AG20443 (cell line): Measurements from ENCODE around the gene ANKS3.
"Not testable (repeated sequence)": the region's sequence is repeated elsewhere in the genome, so short reads cannot be mapped to it uniquely, and the experiment has no call there.

Source experiments
- DNase-seq: peaks from one replicate; pipeline ENCODE4 v3.0.0; 2012; ENCODE audit warnings: low spot score, mixed read lengths

Gene ANKS3

GRCh38 chr16:4754865-4755264 lies 20.8 kb upstream of the ANKS3 start:
- no peak for DNase-seq

GRCh38 chr16:4753227-4753626 lies 19.2 kb upstream of the ANKS3 start:
- no peak for DNase-seq

GRCh38 chr16:4752351-4753100 lies 18.5 kb upstream of the ANKS3 start:
- DNase-seq = no peak

- DNase-seq = no peak
Observed at GRCh38 chr16:4750896-4751295, 16.8 kb upstream of the ANKS3 start.

DNA sequence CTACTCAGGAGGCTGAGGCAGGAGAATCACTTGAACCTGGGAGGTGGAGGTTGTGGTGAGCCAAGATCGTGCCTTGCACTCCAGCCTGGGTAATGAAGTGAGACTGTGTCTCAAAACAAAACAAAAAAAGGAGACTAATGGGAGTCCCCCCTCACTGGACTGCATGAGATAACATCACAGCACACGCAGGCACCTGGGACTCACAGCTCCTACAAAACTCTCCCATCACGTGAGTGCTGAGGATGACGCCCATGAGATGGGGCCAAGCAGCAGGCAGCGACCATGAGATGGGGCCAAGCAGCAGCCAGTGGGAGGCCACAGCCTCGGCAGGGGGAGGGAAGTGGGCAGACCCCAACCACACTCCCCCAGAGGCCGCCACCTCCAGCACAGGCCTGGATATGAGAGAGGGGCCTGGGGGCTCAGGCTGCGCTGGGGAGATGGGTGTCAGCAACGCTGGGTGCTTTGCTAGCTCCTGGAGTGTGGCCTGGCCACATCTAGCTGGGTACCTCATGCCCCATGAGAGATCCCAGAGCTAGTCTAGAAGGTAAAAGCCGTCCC lies 15.7 kb upstream of the ANKS3 start:
- DNase-seq = no peak

GRCh38 chr16:4748682-4749411 lies 14.8 kb upstream of the ANKS3 start:
- no peak for DNase-seq

DNA sequence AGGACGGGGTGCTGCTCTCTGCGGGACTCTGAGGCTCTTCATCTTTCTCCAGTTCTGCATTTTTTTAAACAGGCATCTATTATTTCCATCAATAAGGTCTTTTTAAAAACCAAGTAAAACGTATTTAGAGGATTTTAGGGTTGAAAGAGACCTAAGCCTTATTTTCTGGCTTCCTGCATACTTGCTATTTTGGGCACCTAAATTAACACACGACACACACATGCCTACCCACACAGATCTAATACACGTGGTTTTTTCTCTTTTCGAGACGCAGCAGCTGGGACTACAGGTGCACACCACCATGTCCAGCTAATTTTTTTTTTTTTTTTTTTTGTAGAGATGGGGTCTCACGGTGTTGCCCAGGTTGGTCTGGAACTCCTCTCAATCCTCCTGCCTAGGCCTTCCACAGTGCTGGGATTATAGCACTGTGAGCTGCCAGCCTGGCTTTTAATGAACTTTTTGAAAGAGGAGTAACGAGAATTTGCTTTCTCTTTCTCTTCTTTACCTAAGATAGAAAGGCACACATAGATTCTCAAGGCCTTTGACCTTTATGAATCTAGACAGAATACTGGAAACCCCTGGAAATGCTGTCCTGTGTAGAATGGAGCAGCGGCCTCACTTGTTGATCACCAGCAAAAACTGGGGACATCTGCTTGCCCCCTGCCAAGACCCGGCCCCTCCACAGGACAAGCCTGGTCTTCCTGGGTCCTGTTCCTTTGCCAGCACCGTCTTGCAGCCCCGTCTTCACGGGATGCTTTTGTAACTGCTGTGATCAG lies 14.0 kb upstream of the ANKS3 start:
- DNase-seq = no peak

GRCh38 chr16:4746991-4747574 lies 13.0 kb upstream of the ANKS3 start:
- no peak for DNase-seq

- DNase-seq = no peak
Observed at GRCh38 chr16:4746215-4746614, 12.1 kb upstream of the ANKS3 start.

DNA sequence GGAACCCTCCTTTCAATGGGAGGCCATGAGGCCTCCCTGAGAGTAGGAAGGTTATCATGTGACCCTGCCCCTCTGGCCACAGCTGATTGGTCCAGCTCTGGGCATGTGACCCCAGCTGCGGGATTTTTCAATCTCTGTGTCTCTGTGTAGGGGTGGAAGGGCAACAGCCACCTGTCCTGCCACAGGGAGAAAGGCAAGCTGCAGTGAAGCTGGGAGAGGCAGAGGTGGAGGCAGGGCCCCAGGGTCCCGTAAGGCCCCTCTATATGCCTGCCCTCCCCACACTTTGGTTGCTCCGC lies 11.2 kb upstream of the ANKS3 start:
- DNase-seq = no peak

DNA sequence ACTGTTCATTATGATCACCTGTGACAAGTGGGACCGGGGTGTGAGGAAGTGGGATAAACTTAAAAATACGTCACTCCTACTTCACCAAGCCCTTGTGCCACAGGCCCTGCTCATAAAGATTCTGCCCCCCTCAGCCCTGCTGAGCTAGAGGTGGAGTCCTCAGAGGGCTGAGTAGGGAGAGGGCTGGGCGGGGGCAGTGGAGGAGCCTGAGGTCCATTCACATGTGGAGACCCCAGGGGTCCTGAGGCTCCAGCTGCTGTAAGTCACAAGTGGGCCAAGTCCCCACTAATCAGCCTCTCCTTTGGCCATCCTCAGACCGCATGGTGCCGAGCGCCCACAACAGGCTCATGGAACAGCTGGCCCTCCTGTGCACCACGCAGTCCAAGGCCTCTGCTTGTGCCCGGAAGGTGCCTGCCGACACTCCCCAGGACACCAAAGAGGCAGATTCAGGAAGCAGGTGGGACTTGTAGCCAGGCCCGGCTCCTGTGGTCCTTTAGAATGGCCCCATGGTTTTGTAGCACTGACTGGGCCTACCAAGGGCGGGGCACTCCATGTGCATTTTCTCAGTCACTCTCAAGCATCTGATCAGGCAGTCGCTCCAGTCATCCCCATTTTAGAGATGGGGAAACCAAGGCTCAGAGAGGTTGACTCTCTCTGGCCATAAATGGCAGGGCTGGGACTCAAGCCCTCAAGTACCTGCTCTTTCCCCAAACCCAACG lies 10.6 kb upstream of the ANKS3 start:
- no peak for DNase-seq

DNA sequence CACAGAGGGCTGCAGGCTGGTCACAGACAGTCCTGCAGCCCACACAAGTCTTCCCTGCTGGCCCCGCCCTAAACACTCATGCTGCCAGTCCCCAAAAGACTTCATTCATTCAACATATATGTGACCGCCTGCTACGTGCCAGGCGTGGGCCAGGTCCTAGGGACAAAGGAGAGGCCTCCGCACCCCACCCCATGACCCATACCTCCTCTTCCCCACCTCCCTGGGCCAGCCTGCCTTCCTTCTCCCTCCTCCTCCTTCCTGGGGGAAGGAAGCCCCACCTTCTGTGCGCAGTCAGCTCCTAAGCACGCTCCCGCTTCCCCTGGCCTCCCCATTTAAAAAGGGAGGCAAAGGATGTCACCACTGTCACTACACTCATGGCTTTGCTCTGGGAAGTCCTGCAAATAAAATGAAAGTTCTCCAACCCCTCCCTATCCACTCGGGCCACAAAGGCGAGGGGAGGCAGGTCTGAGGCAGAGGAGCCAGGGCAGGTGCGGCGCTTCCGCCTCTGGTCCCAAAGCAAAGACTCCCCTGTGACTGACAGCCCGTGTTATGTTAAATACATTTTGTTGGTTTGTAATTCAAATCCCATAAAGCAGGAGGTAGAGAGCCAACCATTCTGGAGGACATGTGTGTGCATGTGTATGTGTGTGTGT lies 9.3 kb upstream of the ANKS3 start:
- DNase-seq = no peak

GRCh38 chr16:4738370-4738769 lies 4.3 kb upstream of the ANKS3 start:
- DNase-seq = not testable (repeated sequence)

DNA sequence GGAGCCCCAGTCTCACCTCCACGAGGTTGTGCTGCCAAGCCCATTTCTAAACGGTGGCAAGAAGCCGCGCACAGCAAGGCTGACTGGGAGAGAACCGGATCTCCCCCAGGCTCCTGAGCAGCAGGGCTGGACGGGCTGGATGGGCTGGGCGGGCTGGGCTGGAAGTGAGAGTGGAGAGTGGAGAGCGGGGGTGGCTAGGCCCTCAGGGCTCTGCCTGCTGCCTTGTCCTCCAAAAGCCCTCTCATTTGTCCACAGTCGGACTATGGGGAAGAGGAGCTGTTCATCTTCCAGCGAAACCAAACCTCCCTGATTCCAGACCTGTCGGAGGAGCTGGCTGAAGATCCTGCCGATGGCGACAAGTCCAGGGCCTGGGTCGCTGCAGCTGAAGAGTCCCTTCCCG lies 3.5 kb upstream of the ANKS3 start:
- no peak for DNase-seq

DNA sequence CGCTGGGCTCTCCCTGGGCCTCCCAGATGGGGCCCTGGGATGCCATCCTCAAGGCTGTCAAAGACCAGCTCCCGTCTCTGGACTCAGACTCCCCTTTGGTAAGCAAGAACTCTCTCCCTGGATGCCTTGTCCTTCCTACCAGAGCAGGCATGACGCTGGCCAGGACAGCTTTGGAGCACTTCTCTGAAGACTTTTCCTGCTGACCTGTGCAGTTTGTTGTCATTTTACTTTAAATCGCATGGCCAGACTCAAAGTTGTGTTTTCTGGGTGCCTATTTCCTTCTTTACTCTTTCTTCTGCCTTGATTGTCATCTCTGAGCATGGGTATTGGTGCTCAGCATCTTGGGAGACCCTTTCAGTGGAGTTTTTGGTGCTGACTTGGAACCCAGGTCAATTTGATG lies 2.5 kb upstream of the ANKS3 start:
- DNase-seq = no peak

- DNase-seq = peak; percentile 95
Observed at GRCh38 chr16:4734730-4735535, 862 bp upstream of the ANKS3 start.

DNA sequence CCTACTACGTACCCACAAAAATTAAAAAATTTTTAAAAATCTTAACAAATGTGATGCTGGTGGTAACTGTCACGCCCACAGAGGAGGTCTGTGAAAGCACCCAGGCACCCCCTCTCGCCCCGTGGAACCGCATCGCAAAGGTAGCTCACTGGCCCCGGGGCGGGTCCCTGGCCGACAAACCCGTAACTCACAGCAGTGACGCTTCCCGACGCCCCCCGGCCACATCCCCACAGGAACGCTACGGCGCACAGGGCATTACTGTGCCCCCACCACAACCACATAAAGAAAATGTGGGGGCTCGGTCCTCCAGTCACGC lies 366 bp downstream of the ANKS3 start:
- DNase-seq = peak; percentile 21

- DNase-seq = no peak
Observed at GRCh38 chr16:4733211-4733742, 794 bp downstream of the ANKS3 start.

GRCh38 chr16:4729876-4730275 lies 4.2 kb downstream of the ANKS3 start:
- no peak for DNase-seq

- DNase-seq = no peak
Observed at GRCh38 chr16:4728676-4729075, 5.4 kb downstream of the ANKS3 start.
